Measurements from ENCODE around the gene NCF4. TPM values are rescaled to one million over a fixed set of nuclear protein-coding genes. Genes with fewer than 3 reads are reported as not detected.

Gene NCF4
- total RNA-seq, 1 experiment from 2014 or later, result not detected

DNA sequence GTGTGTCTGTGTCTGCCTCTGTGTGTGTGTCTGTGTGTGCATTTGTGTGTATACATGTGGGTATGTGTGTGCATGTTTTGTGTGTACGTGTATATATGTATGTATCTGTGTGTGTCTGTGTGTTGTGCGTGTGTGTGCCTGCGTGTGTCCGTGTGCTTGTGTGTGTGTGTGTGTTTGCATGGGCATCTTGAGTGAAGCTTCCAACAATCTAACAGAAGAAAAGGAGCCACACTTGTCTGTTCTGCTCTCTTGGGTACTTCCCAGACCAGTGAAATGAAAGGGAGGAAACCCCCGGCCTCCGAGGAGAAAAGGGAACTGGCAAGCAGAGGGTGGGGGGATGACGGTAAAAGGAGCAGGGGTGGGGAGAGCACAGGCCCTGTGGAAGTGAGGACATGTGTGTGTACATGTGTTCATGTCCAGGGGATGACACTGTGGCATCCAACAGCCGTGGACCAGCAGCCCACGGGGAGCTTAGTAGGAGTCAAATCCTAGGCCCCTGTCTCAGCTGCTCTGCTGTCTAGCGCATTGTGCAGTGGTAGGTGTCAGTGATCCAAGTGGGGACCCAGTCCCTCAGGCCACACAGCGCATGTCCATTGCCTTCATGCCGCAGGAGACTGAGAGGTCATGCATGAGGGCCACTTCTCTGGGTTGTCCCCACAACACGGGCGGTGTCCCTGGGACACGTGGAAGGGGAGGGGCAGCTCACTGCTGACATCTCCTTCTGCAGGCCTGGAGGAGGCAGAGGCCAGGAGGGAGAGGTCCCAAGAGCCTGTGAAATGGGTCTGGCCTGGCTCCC, 60.7 kb downstream of the NCF4 start:
- DNase-seq (ENCODE audit: low spot score), result no peak

DNA sequence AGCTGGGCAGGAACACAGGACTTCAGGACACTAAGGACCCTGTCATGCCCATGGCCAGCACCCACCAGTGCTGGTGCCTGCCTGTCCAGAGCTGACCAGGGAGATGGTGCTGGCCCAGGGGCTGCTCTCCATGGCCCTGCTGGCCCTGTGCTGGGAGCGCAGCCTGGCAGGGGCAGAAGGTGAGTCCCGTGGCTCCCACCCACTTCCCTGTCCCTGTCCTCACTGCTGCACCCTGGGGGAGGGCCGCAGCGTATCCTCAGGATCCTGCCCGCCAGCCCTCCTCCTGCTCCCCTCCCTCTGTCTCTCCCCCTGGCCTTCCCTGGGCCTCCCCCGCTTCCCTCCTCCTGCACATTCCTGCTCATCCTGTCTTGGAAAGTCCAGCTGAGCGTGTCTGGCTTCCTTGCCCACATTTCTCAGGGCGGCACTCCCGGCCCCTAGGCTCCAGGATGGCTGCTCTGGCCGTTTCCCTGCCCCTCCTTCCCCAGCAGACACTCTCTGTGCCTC, 61.4 kb downstream of the NCF4 start:
- DNase-seq (ENCODE audit: low spot score), result no peak

GRCh38 chr22:36922711-36923110, 61.9 kb downstream of the NCF4 start:
- no peak for DNase-seq (ENCODE audit: low spot score)

GRCh38 chr22:36923131-36923788, 62.5 kb downstream of the NCF4 start:
- no peak for DNase-seq (ENCODE audit: low spot score)

GRCh38 chr22:36924151-36924698, 63.4 kb downstream of the NCF4 start:
- DNase-seq (ENCODE audit: low spot score), result no peak

DNA sequence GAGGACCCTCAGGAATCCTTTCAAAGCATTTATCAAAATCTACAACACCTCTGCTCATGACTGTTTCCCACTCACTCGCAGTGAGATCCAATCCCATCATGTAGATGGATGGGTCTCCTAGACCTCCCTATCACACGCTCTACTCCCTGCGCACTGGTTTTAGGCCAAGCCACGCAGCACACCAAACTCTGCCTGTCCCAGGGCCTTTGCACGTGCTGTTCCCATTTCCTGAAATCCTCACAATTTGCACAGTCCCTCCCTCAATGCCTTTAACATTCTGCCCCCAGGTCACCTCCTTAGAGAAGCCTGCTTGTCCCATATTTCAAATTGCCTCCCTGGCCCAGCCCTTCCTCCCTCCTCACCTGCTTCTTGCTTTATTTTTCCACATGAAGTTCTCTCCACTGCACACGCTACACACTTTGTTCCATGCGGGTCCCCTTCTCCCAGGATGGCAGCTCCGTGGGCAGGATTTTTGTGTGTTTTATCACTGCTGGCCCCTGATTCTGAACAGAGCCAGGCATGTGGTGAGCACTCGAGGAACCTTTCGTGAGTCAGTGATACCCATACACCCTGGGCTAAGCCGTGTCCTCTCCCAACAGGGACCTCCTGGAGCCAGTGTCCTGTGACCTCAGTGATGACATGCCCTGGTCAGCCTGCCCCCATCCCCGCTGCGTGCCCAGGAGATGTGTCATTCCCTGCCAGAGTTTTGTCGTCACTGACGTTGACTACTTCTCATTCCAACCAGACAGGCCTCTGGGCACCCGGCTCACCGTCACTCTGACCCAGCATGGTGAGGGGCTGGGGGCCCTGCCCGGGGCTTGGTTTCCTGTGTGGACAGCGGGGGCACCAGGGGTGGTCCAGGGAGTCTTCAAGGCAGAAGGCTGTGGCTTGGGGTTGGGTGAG, 64.8 kb downstream of the NCF4 start:
- no peak for DNase-seq (ENCODE audit: low spot score)

- DNase-seq (ENCODE audit: low spot score), result no peak
Measured at GRCh38 chr22:36926309-36926708, 65.5 kb downstream of the NCF4 start.

DNA sequence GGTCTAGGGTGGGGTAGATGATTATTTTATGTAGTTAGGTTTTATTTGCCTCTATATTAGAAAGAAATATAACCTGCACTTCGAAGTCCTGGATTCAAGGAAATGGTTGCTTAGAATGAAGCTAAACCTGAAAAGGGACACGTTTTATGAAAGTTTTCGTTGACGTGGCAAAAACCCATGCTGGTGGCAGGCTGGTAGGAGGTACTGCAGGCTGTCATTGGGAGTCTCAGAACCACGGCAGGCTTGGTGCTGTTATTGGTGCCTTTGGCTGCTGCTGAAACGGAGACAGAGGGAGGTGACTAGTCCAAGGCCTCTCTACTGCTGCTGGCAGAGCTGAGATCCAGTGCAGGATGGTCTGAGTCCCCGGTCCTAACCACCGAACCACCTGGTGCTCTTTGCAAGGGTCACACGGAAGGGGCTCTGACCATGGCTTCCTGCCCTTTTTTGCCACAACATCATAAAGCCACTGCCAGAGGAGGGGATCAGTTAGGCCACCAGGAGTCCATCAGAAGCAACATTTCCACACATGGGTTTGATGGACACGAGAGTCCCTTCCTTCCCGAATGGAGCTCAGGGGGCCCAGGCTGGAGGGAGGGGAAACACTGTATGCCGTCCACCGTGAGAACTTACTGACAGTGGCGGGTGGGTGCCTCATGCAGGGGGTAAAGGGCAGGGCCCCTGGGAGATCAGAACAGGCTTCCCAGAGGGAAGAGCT, 66.1 kb downstream of the NCF4 start:
- no peak for DNase-seq (ENCODE audit: low spot score)

Other genes starting within 250 kb of the NCF4 start
- gene CACNG2, start 157.3 kb upstream of the NCF4 start, total RNA-seq (2014; rRNA removed; shearing (Covaris generic)), result not detected in 2 replicates
- gene IFT27, start 84.9 kb upstream of the NCF4 start, total RNA-seq (2014; rRNA removed; shearing (Covaris generic)), result 12.9 and 17.7 TPM in 2 replicates
- gene PVALB, start 44.0 kb upstream of the NCF4 start, total RNA-seq (2014; rRNA removed; shearing (Covaris generic)), result not detected in 2 replicates
- gene CSF2RB, start 52.6 kb downstream of the NCF4 start, total RNA-seq (2014; rRNA removed; shearing (Covaris generic)), result not detected in 2 replicates
- 31.7 and 38.2 TPM in 2 replicates for gene TST, start 158.4 kb downstream of the NCF4 start, total RNA-seq (2014; rRNA removed; shearing (Covaris generic))
- gene MPST, start 158.7 kb downstream of the NCF4 start, total RNA-seq (2014; rRNA removed; shearing (Covaris generic)), result 39.6 and 50.0 TPM in 2 replicates
- gene KCTD17, start 190.7 kb downstream of the NCF4 start, total RNA-seq (2014; rRNA removed; shearing (Covaris generic)), result 6.3 and 7.4 TPM in 2 replicates
- not detected in 2 replicates for gene TMPRSS6, start 248.7 kb downstream of the NCF4 start, total RNA-seq (2014; rRNA removed; shearing (Covaris generic))